C4-2B (cell line): ENCODE data around the gene TEKT3.

Experiments used
- CTCF ChIP-seq: fragments of 450-650 bp; conservative IDR thresholded peaks from 2 replicates; pipeline ENCODE4 v1.5.1; 2017; ENCODE audit warnings: mild to moderate bottlenecking
- ZFX ChIP-seq: fragments of 450-650 bp; IDR thresholded peaks from 2 replicates; pipeline ENCODE4 v1.6.1; 2017

- TF ChIP-seq CTCF = no peak
- no peak for TF ChIP-seq ZFX
These were observed 77.7 kb downstream of the TEKT3 start for GRCh38 chr17:15263680-15264079.
